Activated naive CD8-positive, alpha-beta T cell treated with anti-CD3 and anti-CD28 coated beads, Interleukin-2, amount 50 U/mL, for 24 hours (primary cell): ENCODE measurements around the gene KITLG.
"Not testable (repeated sequence)": the region's sequence is repeated elsewhere in the genome, so short reads cannot be mapped to it uniquely, and the experiment has no call there.

Source experiments
- ATAC-seq: fragments of 150-1000 bp; cut with Tn5 transposase; one replicate; pipeline ENCODE4 v1.10.0; 2021
- DNase-seq: peaks from one replicate; pipeline ENCODE4 v3.0.0; 2021
- H3K27ac Mint-ChIP-seq: one replicate; pipeline ENCODE4 v1.8.0; 2021; ENCODE audit warnings: mild to moderate bottlenecking, mixed read lengths
- H3K27me3 Mint-ChIP-seq: one replicate; pipeline ENCODE4 v1.8.0; 2021; ENCODE audit warnings: mixed read lengths
- H3K36me3 Mint-ChIP-seq: one replicate; pipeline ENCODE4 v1.8.0; 2021; ENCODE audit warnings: low read depth, mixed read lengths
- H3K4me1 Mint-ChIP-seq: one replicate; pipeline ENCODE4 v1.8.0; 2021; ENCODE audit warnings: mixed read lengths
- H3K4me3 Mint-ChIP-seq: one replicate; pipeline ENCODE4 v1.8.0; 2021; ENCODE audit warnings: mild to moderate bottlenecking, moderate library complexity, mixed read lengths
- H3K9me3 Mint-ChIP-seq: one replicate; pipeline ENCODE4 v1.8.0; 2021; ENCODE audit warnings: mixed read lengths

KITLG gene

GRCh38 chr12:88580051-88580871 lies at the start of gene KITLG:
KITLG (minus strand) TSS chr12:88580471; CDS start chr12:88580278, 193 bp downstream.
- Mint-ChIP-seq H3K4me3 (peak within 1 kb of the TSS; percentile 54), H3K36me3 (no peaks in the 10 kb centered on the region), H3K9me3 (peaks cover 6% of the 10 kb centered on the region), H3K27ac (no peak within 1 kb of the TSS), H3K4me1 (peaks cover 7% of the 10 kb centered on the region), H3K27me3 (peaks cover 55% of the 10 kb centered on the region)
- DNase-seq (peak; percentile 19), ATAC-seq (peak; percentile 83)

GRCh38 chr12:88628856-88629509 lies 48.7 kb upstream of the KITLG start:
- Mint-ChIP-seq H3K4me3 (no peak overlapping the region), H3K9me3 (no peaks in the 10 kb centered on the region), H3K36me3 (no peaks in the 10 kb centered on the region), H3K27ac (no peak overlapping the region), H3K27me3 (no peaks in the 10 kb centered on the region), H3K4me1 (no peaks in the 10 kb centered on the region)
- DNase-seq (no peak), ATAC-seq (no peak)

- H3K36me3 Mint-ChIP-seq, DNase-seq, H3K4me3 Mint-ChIP-seq, H3K27me3 Mint-ChIP-seq, ATAC-seq, H3K27ac Mint-ChIP-seq, H3K4me1 Mint-ChIP-seq, H3K9me3 Mint-ChIP-seq: not testable (repeated sequence)
These were observed 47.8 kb upstream of the KITLG start for GRCh38 chr12:88628035-88628434.

- ATAC-seq = no peak
These were observed 47.2 kb upstream of the KITLG start for GRCh38 chr12:88627501-88627900.

GRCh38 chr12:88625356-88625755 lies 45.1 kb upstream of the KITLG start:
- no peak for ATAC-seq
- no peak overlapping the region for H3K4me3 Mint-ChIP-seq
- no peak overlapping the region for H3K27ac Mint-ChIP-seq
- H3K9me3 Mint-ChIP-seq = no peaks in the 10 kb centered on the region
- no peaks in the 10 kb centered on the region for H3K36me3 Mint-ChIP-seq
- no peaks in the 10 kb centered on the region for H3K27me3 Mint-ChIP-seq
- no peaks in the 10 kb centered on the region for H3K4me1 Mint-ChIP-seq
- DNase-seq = no peak

More at GRCh38 chr12:88627501-88627900, 47.2 kb upstream of the KITLG start:
- H3K27me3 Mint-ChIP-seq = no peaks in the 10 kb centered on the region
- no peak overlapping the region for H3K4me3 Mint-ChIP-seq
- no peaks in the 10 kb centered on the region for H3K4me1 Mint-ChIP-seq
- H3K9me3 Mint-ChIP-seq = no peaks in the 10 kb centered on the region
- H3K36me3 Mint-ChIP-seq = no peaks in the 10 kb centered on the region
- no peak overlapping the region for H3K27ac Mint-ChIP-seq
- DNase-seq = no peak

- Mint-ChIP-seq H3K4me3 (no peak overlapping the region), H3K4me1 (no peaks in the 10 kb centered on the region), H3K27ac (no peak overlapping the region), H3K9me3 (no peaks in the 10 kb centered on the region), H3K27me3 (no peaks in the 10 kb centered on the region), H3K36me3 (no peaks in the 10 kb centered on the region)
- DNase-seq (no peak), ATAC-seq (no peak)
These were observed 44.6 kb upstream of the KITLG start for GRCh38 chr12:88624911-88625310.

GRCh38 chr12:88623777-88624548 lies 43.7 kb upstream of the KITLG start:
- Mint-ChIP-seq H3K4me1 (no peaks in the 10 kb centered on the region), H3K27ac (no peak overlapping the region), H3K27me3 (no peaks in the 10 kb centered on the region), H3K36me3 (no peaks in the 10 kb centered on the region), H3K9me3 (no peaks in the 10 kb centered on the region), H3K4me3 (no peak overlapping the region)
- DNase-seq (no peak), ATAC-seq (no peak)

GRCh38 chr12:88617352-88617751 lies 37.1 kb upstream of the KITLG start:
- DNase-seq (no peak), ATAC-seq (no peak)
- H3K4me3 Mint-ChIP-seq = no peak overlapping the region
- H3K27ac Mint-ChIP-seq = no peak overlapping the region
- H3K9me3 Mint-ChIP-seq = no peaks in the 10 kb centered on the region
- no peaks in the 10 kb centered on the region for H3K27me3 Mint-ChIP-seq
- no peaks in the 10 kb centered on the region for H3K36me3 Mint-ChIP-seq
- H3K4me1 Mint-ChIP-seq = no peaks in the 10 kb centered on the region

- ATAC-seq (no peak), DNase-seq (no peak)
- Mint-ChIP-seq H3K36me3 (no peaks in the 10 kb centered on the region), H3K27ac (no peak overlapping the region), H3K27me3 (no peaks in the 10 kb centered on the region), H3K9me3 (peaks cover 4% of the 10 kb centered on the region), H3K4me1 (no peaks in the 10 kb centered on the region), H3K4me3 (no peak overlapping the region)
These were observed 35.2 kb upstream of the KITLG start for GRCh38 chr12:88615490-88615889.

- Mint-ChIP-seq H3K36me3 (peaks cover 3% of the 10 kb centered on the region), H3K4me1 (no peaks in the 10 kb centered on the region), H3K27me3 (peaks cover 2% of the 10 kb centered on the region), H3K27ac (no peak overlapping the region), H3K9me3 (peaks cover 10% of the 10 kb centered on the region), H3K4me3 (no peak overlapping the region)
- ATAC-seq (no peak), DNase-seq (no peak)
These were observed 24.4 kb upstream of the KITLG start for GRCh38 chr12:88604646-88605045.

- Mint-ChIP-seq H3K4me1 (no peaks in the 10 kb centered on the region), H3K27ac (no peak overlapping the region), H3K9me3 (no peaks in the 10 kb centered on the region), H3K36me3 (no peaks in the 10 kb centered on the region), H3K27me3 (peaks cover 2% of the 10 kb centered on the region), H3K4me3 (no peak overlapping the region)
- DNase-seq (no peak), ATAC-seq (no peak)
These were observed 20.0 kb upstream of the KITLG start for GRCh38 chr12:88600272-88600671.

GRCh38 chr12:88597365-88597764 lies 17.1 kb upstream of the KITLG start:
- ATAC-seq (no peak), DNase-seq (no peak)
- H3K27me3 Mint-ChIP-seq = no peaks in the 10 kb centered on the region
- H3K27ac Mint-ChIP-seq = no peak overlapping the region
- H3K4me3 Mint-ChIP-seq = no peak overlapping the region
- no peaks in the 10 kb centered on the region for H3K9me3 Mint-ChIP-seq
- H3K36me3 Mint-ChIP-seq = no peaks in the 10 kb centered on the region
- no peaks in the 10 kb centered on the region for H3K4me1 Mint-ChIP-seq

- DNase-seq (no peak), ATAC-seq (no peak)
- Mint-ChIP-seq H3K4me3 (no peak overlapping the region), H3K27me3 (no peaks in the 10 kb centered on the region), H3K36me3 (no peaks in the 10 kb centered on the region), H3K27ac (no peak overlapping the region), H3K4me1 (no peaks in the 10 kb centered on the region), H3K9me3 (no peaks in the 10 kb centered on the region)
These were observed 15.4 kb upstream of the KITLG start for GRCh38 chr12:88595697-88596096.

GRCh38 chr12:88594780-88595179 lies 14.5 kb upstream of the KITLG start:
- no peaks in the 10 kb centered on the region for H3K4me1 Mint-ChIP-seq

GRCh38 chr12:88591343-88591742 lies 11.1 kb upstream of the KITLG start:
- ATAC-seq (no peak), DNase-seq (no peak)
- no peak overlapping the region for H3K27ac Mint-ChIP-seq
- H3K27me3 Mint-ChIP-seq = no peaks in the 10 kb centered on the region
- no peaks in the 10 kb centered on the region for H3K36me3 Mint-ChIP-seq
- H3K4me3 Mint-ChIP-seq = no peak overlapping the region
- H3K4me1 Mint-ChIP-seq = no peaks in the 10 kb centered on the region
- H3K9me3 Mint-ChIP-seq = peaks cover 18% of the 10 kb centered on the region

More at GRCh38 chr12:88594780-88595179, 14.5 kb upstream of the KITLG start:
- H3K27ac Mint-ChIP-seq = no peak overlapping the region
- ATAC-seq (no peak), DNase-seq (no peak)
- H3K9me3 Mint-ChIP-seq = no peaks in the 10 kb centered on the region
- no peak overlapping the region for H3K4me3 Mint-ChIP-seq
- H3K36me3 Mint-ChIP-seq = no peaks in the 10 kb centered on the region
- no peaks in the 10 kb centered on the region for H3K27me3 Mint-ChIP-seq
